ENCODE measurements around the gene SLC25A47. TPM values are rescaled to one million over a fixed set of nuclear protein-coding genes. Genes with fewer than 3 reads are reported as not detected.

The SLC25A47 gene
- polyA plus RNA-seq, 3 donors, result not detected

DNA sequence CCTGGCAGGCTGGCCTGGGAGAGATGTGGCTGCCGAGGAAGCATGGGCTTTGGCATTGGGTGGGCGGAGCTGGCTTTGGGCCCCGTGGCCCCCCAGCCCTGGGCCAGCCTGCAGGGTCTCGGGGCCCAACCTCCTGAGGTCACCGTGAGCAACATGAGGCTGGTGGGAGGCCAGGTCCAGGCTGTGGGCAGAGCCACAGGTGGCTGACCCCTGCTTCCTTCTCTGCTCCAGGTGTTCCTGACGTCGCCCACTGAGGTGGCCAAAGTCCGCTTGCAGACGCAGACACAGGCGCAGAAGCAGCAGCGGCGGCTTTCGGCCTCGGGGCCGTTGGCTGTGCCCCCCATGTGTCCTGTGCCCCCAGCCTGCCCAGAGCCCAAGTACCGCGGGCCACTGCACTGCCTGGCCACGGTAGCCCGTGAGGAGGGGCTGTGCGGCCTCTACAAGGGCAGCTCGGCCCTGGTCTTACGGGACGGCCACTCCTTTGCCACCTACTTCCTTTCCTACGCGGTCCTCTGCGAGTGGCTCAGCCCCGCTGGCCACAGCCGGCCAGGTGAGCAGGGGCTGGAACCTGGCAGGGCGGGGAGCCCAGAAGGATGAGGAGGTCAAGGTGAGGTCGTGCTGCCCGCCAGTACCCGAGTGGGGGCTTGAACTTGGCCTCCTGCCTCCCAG lies 5.5 kb downstream of the SLC25A47 start:
- Histone ChIP-seq H4K20me1 (ENCODE audit: insufficient read depth, low read length) (peaks cover 15% of the 10 kb centered on the region), H3K4me3 (replicated peaks in 1 of 3; ENCODE audit: low read depth in 2 of 3, low read length in 3 of 3) (no peak overlapping the region), H3K4me2 (replicated peaks; ENCODE audit: extremely low read depth, low read length, poor library complexity, severe bottlenecking) (no peak overlapping the region), H3K27ac (ENCODE audit: low read depth in 1 of 2, low read length in 2 of 2) (no peak overlapping the region), H3K9ac (ENCODE audit: insufficient read depth, low read length, poor library complexity, severe bottlenecking) (no peak overlapping the region), H3K27me3 (ENCODE audit: control insufficient read depth in 2 of 2, insufficient read depth in 2 of 2, low read length in 2 of 2) (no peaks in the 10 kb centered on the region), H3K9me3 (replicated peaks in 1 of 2; ENCODE audit: control insufficient read depth in 1 of 2, insufficient read depth in 1 of 2, low read length in 2 of 2) (no peaks in the 10 kb centered on the region), H2AFZ (ENCODE audit: insufficient read depth, low read depth, low read length, poor library complexity, severe bottlenecking) (no peak overlapping the region), H3K36me3 (replicated peaks in 1 of 2; ENCODE audit: control insufficient read depth in 1 of 2, insufficient read depth in 2 of 2, low read length in 2 of 2) (peaks cover 11 to 17% of the 10 kb centered on the region in 2 donors), H3K79me2 (ENCODE audit: insufficient read depth, low read length) (no peaks in the 10 kb centered on the region), H3K4me1 (ENCODE audit: control insufficient read depth in 1 of 2, insufficient read depth in 2 of 2, low read length in 2 of 2) (no peaks in the 10 kb centered on the region)
- peak overlapping the region in 2 of 7 donors; percentile 24 to 66 for H3K27ac Mint-ChIP-seq
- H3K4me3 Mint-ChIP-seq, result no peak overlapping the region
- intact Hi-C loops (cut with micrococcal nuclease), result no loop called here
- H3K27me3 Mint-ChIP-seq (ENCODE audit: low read depth in 3 of 3), result peaks cover 1 to 4% (median 2%) of the 10 kb centered on the region in 3 donors
- 89% methylated on average over 27 of the region's 32 CpGs for WGBS (ENCODE audit: insufficient coverage)
- H3K4me1 Mint-ChIP-seq, result no peaks in the 10 kb centered on the region
- TF ChIP-seq, protein P1, sequence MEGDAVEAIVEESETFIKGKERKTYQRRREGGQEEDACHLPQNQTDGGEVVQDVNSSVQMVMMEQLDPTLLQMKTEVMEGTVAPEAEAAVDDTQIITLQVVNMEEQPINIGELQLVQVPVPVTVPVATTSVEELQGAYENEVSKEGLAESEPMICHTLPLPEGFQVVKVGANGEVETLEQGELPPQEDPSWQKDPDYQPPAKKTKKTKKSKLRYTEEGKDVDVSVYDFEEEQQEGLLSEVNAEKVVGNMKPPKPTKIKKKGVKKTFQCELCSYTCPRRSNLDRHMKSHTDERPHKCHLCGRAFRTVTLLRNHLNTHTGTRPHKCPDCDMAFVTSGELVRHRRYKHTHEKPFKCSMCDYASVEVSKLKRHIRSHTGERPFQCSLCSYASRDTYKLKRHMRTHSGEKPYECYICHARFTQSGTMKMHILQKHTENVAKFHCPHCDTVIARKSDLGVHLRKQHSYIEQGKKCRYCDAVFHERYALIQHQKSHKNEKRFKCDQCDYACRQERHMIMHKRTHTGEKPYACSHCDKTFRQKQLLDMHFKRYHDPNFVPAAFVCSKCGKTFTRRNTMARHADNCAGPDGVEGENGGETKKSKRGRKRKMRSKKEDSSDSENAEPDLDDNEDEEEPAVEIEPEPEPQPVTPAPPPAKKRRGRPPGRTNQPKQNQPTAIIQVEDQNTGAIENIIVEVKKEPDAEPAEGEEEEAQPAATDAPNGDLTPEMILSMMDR (IDR thresholded peaks at IDR 0.05), result no peak
- H3K9me3 Mint-ChIP-seq, result peaks cover 0 to 3% (median 0%) of the 10 kb centered on the region in 7 donors
- peaks cover 14 to 27% of the 10 kb centered on the region in 2 donors for H3K36me3 Mint-ChIP-seq
- no peak for DNase-seq

DNA sequence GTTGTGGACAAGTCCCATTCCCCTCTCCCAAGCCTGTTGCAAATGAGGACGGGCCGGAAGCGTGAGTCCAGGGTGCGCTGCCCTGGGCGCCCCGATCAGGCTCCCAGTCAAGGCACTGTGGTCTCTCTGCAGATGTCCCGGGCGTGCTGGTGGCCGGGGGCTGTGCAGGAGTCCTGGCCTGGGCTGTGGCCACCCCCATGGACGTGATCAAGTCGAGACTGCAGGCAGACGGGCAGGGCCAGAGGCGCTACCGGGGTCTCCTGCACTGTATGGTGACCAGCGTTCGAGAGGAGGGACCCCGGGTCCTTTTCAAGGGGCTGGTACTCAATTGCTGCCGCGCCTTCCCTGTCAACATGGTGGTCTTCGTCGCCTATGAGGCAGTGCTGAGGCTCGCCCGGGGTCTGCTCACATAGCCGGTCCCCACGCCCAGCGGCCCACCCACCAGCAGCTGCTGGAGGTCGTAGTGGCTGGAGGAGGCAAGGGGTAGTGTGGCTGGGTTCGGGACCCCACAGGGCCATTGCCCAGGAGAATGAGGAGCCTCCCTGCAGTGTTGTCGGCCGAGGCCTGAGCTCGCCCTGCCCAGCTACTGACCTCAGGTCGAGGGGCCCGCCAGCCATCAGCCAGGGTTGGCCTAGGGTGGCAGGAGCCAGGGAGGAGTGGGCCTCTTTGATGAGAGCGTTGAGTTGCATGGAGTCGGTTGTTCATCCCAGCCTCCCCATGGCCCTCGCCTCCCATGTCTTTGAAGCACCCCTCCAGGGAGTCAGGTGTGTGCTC lies 6.3 kb downstream of the SLC25A47 start:
- Mint-ChIP-seq H3K27me3 (ENCODE audit: low read depth in 3 of 3) (peaks cover under 1 to 4% (median 2%) of the 10 kb centered on the region in 3 donors), H3K36me3 (peaks cover 21 to 35% of the 10 kb centered on the region in 2 donors), H3K9me3 (peaks cover 0 to 3% (median 0%) of the 10 kb centered on the region in 7 donors), H3K27ac (peak overlapping the region in 2 of 7 donors; percentile 30 to 66), H3K4me1 (no peaks in the 10 kb centered on the region), H3K4me3 (no peak overlapping the region)
- no peak for DNase-seq
- H3K9ac ChIP-seq (ENCODE audit: insufficient read depth, low read length, poor library complexity, severe bottlenecking), result no peak overlapping the region
- peaks cover 23% of the 10 kb centered on the region for H4K20me1 ChIP-seq (ENCODE audit: insufficient read depth, low read length)
- no peaks in the 10 kb centered on the region for H3K79me2 ChIP-seq (ENCODE audit: insufficient read depth, low read length)
- H3K4me1 ChIP-seq (ENCODE audit: control insufficient read depth in 1 of 2, insufficient read depth in 2 of 2, low read length in 2 of 2), result no peaks in the 10 kb centered on the region
- TF ChIP-seq, protein P1 (IDR thresholded peaks at IDR 0.05), result no peak
- no peaks in the 10 kb centered on the region for H3K9me3 ChIP-seq (replicated peaks in 1 of 2; ENCODE audit: control insufficient read depth in 1 of 2, insufficient read depth in 1 of 2, low read length in 2 of 2)
- H3K4me3 ChIP-seq (replicated peaks in 1 of 3; ENCODE audit: low read depth in 2 of 3, low read length in 3 of 3), result no peak overlapping the region
- intact Hi-C loops (cut with micrococcal nuclease), result no loop called here
- WGBS (ENCODE audit: insufficient coverage), result 92% methylated on average over 29 of the region's 36 CpGs
- H3K27ac ChIP-seq (ENCODE audit: low read depth in 1 of 2, low read length in 2 of 2), result no peak overlapping the region
- no peaks in the 10 kb centered on the region for H3K27me3 ChIP-seq (ENCODE audit: control insufficient read depth in 2 of 2, insufficient read depth in 2 of 2, low read length in 2 of 2)
- H2AFZ ChIP-seq (ENCODE audit: insufficient read depth, low read depth, low read length, poor library complexity, severe bottlenecking), result no peak overlapping the region
- H3K36me3 ChIP-seq (replicated peaks in 1 of 2; ENCODE audit: control insufficient read depth in 1 of 2, insufficient read depth in 2 of 2, low read length in 2 of 2), result peaks cover 19 to 25% of the 10 kb centered on the region in 2 donors
- no peak overlapping the region for H3K4me2 ChIP-seq (replicated peaks; ENCODE audit: extremely low read depth, low read length, poor library complexity, severe bottlenecking)
